Measurements from ENCODE around the gene ZFPM1. TPM values are rescaled to one million over a fixed set of nuclear protein-coding genes. Genes with fewer than 3 reads are reported as not detected.
"Not testable (repeated sequence)": the region's sequence is repeated elsewhere in the genome, so short reads cannot be mapped to it uniquely, and the experiment has no call there.

The ZFPM1 gene
- total RNA-seq, 1 experiment from 2014 or later, result 0.75 TPM

GRCh38 chr16:88484505-88485365 is 31.7 kb downstream of the ZFPM1 start:
- Histone ChIP-seq H4K20me1 (ENCODE audit: insufficient read depth, low read depth, low read length) (peaks cover 17% of the 10 kb centered on the region; the same call in 1 of the 2 replicates), H3K4me3 (ENCODE audit: low read length) (no peak overlapping the region), H3K9me3 (ENCODE audit: low read length) (no peaks in the 10 kb centered on the region), H3K9ac (ENCODE audit: low read length) (no peak overlapping the region), H3K4me1 (ENCODE audit: low read length) (peaks cover 24% of the 10 kb centered on the region), H3K4me2 (ENCODE audit: low read depth, low read length, poor library complexity, severe bottlenecking) (no peak overlapping the region), H3K27ac (ENCODE audit: low read length) (no peak overlapping the region), H3K36me3 (ENCODE audit: insufficient read depth, low read length) (no peaks in the 10 kb centered on the region), H2AFZ (ENCODE audit: low read length) (no peak overlapping the region), H3K27me3 (ENCODE audit: low read length) (no peaks in the 10 kb centered on the region), H3K9me2 (replicated peaks; ENCODE audit: insufficient read depth, low read length) (no peaks in the 10 kb centered on the region), H3K79me2 (ENCODE audit: low read length) (no peaks in the 10 kb centered on the region)
- no peak for DNase-seq

DNA sequence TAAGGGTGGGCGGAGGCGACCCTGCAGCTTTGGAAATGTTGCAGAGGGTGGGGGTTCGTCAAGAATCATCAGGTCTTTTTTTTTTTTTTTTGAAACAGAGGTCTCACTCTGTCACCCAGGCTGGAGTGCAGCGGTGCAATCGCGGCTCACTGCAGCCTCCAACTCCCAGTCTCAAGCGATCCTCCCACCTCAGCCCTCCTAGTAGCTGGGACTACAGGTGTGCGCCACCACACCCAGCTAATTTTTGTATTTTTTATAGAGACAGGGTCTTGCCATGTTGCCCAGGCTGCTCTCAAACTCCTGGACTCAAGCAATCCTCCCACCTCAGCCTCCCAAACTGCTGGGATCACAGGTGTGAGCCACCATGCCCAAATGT is 32.3 kb downstream of the ZFPM1 start:
- Histone ChIP-seq H3K4me1 (ENCODE audit: low read length) (peaks cover 18% of the 10 kb centered on the region), H4K20me1 (ENCODE audit: insufficient read depth, low read depth, low read length) (peaks cover 13% of the 10 kb centered on the region; the same call in 1 of the 2 replicates)
- not testable (repeated sequence) for H3K9me2 ChIP-seq (replicated peaks; ENCODE audit: insufficient read depth, low read length); H3K4me2 ChIP-seq (ENCODE audit: low read depth, low read length, poor library complexity, severe bottlenecking); H3K36me3 ChIP-seq (ENCODE audit: insufficient read depth, low read length); H3K27me3 ChIP-seq (ENCODE audit: low read length); H3K4me3 ChIP-seq (ENCODE audit: low read length); H3K9me3 ChIP-seq (ENCODE audit: low read length); H3K9ac ChIP-seq (ENCODE audit: low read length); H3K79me2 ChIP-seq (ENCODE audit: low read length); H3K27ac ChIP-seq (ENCODE audit: low read length); H2AFZ ChIP-seq (ENCODE audit: low read length); DNase-seq

DNA sequence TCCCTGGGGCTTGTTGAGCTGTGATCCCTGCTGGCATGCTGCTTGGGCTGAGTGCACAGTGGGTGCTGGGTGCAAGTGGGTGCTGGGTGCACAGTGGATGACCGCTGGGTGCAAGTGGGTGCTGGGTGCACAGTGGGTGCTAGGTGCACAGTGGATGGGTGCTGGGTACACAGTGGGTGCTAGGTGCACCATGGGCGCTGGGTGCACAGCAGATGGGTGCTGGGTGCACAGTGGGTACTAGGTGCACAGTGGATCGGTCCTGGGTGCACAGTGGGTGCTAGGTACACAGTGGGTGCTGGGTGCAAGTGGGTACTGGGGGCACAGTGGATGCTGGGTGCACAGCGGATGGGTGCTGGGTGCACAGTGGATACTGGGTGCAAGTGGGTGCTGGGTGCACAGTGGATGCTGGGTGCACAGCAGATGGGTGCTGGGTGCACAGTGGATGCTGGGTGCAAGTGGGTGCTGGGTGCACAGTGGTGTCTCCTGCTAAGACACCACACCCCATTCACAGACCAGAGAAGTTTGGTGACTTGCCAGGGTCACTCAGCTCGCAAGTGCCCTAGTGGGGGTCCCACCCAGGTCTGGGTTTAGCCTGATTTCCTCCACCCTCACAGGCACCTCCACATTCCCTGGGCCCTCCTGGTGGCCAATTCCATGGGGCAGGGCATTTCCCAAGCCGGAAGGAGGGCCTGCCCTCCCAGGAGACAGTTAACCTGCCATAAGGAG is 33.5 kb downstream of the ZFPM1 start:
- H3K9ac ChIP-seq (ENCODE audit: low read length), result no peak overlapping the region
- H3K79me2 ChIP-seq (ENCODE audit: low read length), result no peaks in the 10 kb centered on the region
- H3K27me3 ChIP-seq (ENCODE audit: low read length), result no peaks in the 10 kb centered on the region
- H3K9me3 ChIP-seq (ENCODE audit: low read length), result no peaks in the 10 kb centered on the region
- H2AFZ ChIP-seq (ENCODE audit: low read length), result no peak overlapping the region
- no peak overlapping the region for H3K4me3 ChIP-seq (ENCODE audit: low read length)
- peaks cover 10% of the 10 kb centered on the region; the same call in 1 of the 2 replicates for H4K20me1 ChIP-seq (ENCODE audit: insufficient read depth, low read depth, low read length)
- no peak overlapping the region for H3K27ac ChIP-seq (ENCODE audit: low read length)
- H3K4me2 ChIP-seq (ENCODE audit: low read depth, low read length, poor library complexity, severe bottlenecking), result no peak overlapping the region
- peaks cover 10% of the 10 kb centered on the region; the same call in 1 of the 2 replicates for H3K4me1 ChIP-seq (ENCODE audit: low read length)
- no peak for DNase-seq
- H3K36me3 ChIP-seq (ENCODE audit: insufficient read depth, low read length), result no peaks in the 10 kb centered on the region
- H3K9me2 ChIP-seq (replicated peaks; ENCODE audit: insufficient read depth, low read length), result no peaks in the 10 kb centered on the region

- Histone ChIP-seq H3K9me2 (replicated peaks; ENCODE audit: insufficient read depth, low read length) (no peaks in the 10 kb centered on the region), H3K79me2 (ENCODE audit: low read length) (no peaks in the 10 kb centered on the region), H3K9ac (ENCODE audit: low read length) (no peak overlapping the region), H3K9me3 (ENCODE audit: low read length) (no peaks in the 10 kb centered on the region), H2AFZ (ENCODE audit: low read length) (no peak overlapping the region), H3K27me3 (ENCODE audit: low read length) (no peaks in the 10 kb centered on the region), H3K4me1 (ENCODE audit: low read length) (peaks cover 5% of the 10 kb centered on the region; the same call in 1 of the 2 replicates), H3K36me3 (ENCODE audit: insufficient read depth, low read length) (no peaks in the 10 kb centered on the region), H3K4me2 (ENCODE audit: low read depth, low read length, poor library complexity, severe bottlenecking) (no peak overlapping the region), H3K4me3 (ENCODE audit: low read length) (no peak overlapping the region), H3K27ac (ENCODE audit: low read length) (no peak overlapping the region), H4K20me1 (ENCODE audit: insufficient read depth, low read depth, low read length) (peaks cover 5% of the 10 kb centered on the region; the same call in 1 of the 2 replicates)
- no peak for DNase-seq
Measured at GRCh38 chr16:88487124-88487432, 34.0 kb downstream of the ZFPM1 start.

DNA sequence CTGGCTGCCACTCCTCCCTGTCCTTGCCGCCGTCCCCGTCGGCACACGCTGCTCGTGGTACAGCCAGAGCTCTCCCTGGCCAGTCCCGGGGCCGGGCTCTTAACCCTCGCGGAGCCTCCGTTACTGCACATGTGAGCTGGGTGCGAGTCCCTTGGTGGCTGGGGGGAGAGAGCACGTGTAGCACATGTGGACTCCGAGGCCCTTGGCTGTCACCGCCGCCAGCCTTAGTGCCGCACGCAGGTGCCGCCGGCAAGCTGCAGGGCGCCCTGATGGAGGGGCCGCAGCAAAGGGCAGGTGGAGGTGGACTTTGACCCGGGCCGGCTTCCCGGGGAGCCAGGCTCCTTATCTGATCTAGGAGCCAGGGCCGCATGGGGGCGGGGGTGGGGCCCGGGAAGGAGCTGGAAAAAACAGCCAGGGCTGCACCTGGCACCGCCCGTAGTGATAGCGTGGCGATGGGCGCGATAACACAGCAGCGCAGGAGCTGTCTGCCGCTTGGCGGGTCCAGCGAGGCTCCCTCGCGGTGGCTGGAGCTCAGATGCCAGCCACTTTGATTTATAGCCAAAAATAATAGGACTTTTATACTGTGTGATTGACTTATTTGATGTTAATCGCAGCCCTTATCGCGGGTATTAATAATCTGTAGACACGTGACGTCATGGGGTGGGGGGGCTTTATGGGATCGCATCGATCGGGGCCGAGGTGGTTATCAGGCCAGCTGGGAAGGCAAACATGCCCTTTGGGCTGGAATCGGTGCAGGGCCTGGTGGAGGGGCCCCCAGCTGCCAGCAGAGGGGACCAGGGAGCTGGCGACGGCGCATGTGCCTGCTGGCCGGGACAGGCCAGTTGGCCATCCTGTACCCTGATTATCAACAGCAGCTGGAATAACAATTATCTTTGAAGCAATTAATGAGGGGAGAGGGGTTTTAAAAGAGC is 35.1 kb downstream of the ZFPM1 start:
- H3K27me3 ChIP-seq (ENCODE audit: low read length), result no peaks in the 10 kb centered on the region
- no peak overlapping the region for H3K27ac ChIP-seq (ENCODE audit: low read length)
- no peak overlapping the region for H3K9ac ChIP-seq (ENCODE audit: low read length)
- no peak overlapping the region for H3K4me2 ChIP-seq (ENCODE audit: low read depth, low read length, poor library complexity, severe bottlenecking)
- H3K36me3 ChIP-seq (ENCODE audit: insufficient read depth, low read length), result no peaks in the 10 kb centered on the region
- no peaks in the 10 kb centered on the region for H3K4me1 ChIP-seq (ENCODE audit: low read length)
- no peaks in the 10 kb centered on the region; the same call in 1 of the 2 replicates for H4K20me1 ChIP-seq (ENCODE audit: insufficient read depth, low read depth, low read length)
- H3K4me3 ChIP-seq (ENCODE audit: low read length), result no peak overlapping the region
- no peaks in the 10 kb centered on the region for H3K9me2 ChIP-seq (replicated peaks; ENCODE audit: insufficient read depth, low read length)
- H2AFZ ChIP-seq (ENCODE audit: low read length), result no peak overlapping the region
- no peak for DNase-seq
- no peaks in the 10 kb centered on the region for H3K9me3 ChIP-seq (ENCODE audit: low read length)
- no peaks in the 10 kb centered on the region for H3K79me2 ChIP-seq (ENCODE audit: low read length)

- H3K9me2 ChIP-seq (replicated peaks; ENCODE audit: insufficient read depth, low read length), result no peaks in the 10 kb centered on the region
- no peaks in the 10 kb centered on the region; the same call in 1 of the 2 replicates for H4K20me1 ChIP-seq (ENCODE audit: insufficient read depth, low read depth, low read length)
- H3K79me2 ChIP-seq (ENCODE audit: low read length), result no peaks in the 10 kb centered on the region
- H3K9me3 ChIP-seq (ENCODE audit: low read length), result no peaks in the 10 kb centered on the region
- H3K36me3 ChIP-seq (ENCODE audit: insufficient read depth, low read length), result no peaks in the 10 kb centered on the region
- no peak overlapping the region for H3K4me2 ChIP-seq (ENCODE audit: low read depth, low read length, poor library complexity, severe bottlenecking)
- no peaks in the 10 kb centered on the region for H3K27me3 ChIP-seq (ENCODE audit: low read length)
- H3K27ac ChIP-seq (ENCODE audit: low read length), result no peak overlapping the region
- DNase-seq, result no peak
- H2AFZ ChIP-seq (ENCODE audit: low read length), result no peak overlapping the region
- no peak overlapping the region for H3K9ac ChIP-seq (ENCODE audit: low read length)
- no peak overlapping the region for H3K4me3 ChIP-seq (ENCODE audit: low read length)
- no peaks in the 10 kb centered on the region for H3K4me1 ChIP-seq (ENCODE audit: low read length)
Measured at GRCh38 chr16:88489163-88489741, 36.2 kb downstream of the ZFPM1 start.

DNA sequence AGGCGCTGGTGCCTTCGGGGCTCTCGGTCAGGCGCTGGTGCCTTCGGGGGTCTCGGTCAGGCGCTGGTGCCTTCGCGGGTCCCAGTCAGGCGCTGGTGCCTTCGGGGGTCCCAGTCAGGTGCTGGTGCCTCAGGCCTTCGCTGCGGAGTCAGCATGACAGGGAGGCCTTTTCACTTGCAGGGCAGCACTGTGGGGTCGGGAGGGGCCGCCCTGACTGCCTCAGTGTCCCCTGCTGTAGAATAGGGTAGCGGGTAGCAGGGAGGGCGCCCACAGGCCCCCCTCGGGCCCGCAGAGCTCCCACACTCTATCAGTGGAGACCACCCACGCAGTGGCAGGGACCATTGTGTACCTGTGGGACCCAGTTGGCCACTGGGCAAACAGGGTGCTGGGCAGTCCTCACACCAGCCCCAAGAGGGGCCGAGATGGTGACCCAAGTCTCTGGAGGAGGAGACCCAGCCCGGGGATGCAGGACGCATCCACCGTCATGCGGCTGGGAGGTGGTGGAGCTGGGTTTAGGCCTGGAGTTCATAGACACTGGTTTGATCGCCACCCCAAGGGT is 38.0 kb downstream of the ZFPM1 start:
- Histone ChIP-seq H3K4me3 (ENCODE audit: low read length) (no peak overlapping the region), H4K20me1 (ENCODE audit: insufficient read depth, low read depth, low read length) (no peaks in the 10 kb centered on the region; the same call in 1 of the 2 replicates), H3K4me1 (ENCODE audit: low read length) (no peaks in the 10 kb centered on the region), H2AFZ (ENCODE audit: low read length) (no peak overlapping the region), H3K9me2 (replicated peaks; ENCODE audit: insufficient read depth, low read length) (no peaks in the 10 kb centered on the region), H3K9ac (ENCODE audit: low read length) (no peak overlapping the region), H3K9me3 (ENCODE audit: low read length) (no peaks in the 10 kb centered on the region), H3K36me3 (ENCODE audit: insufficient read depth, low read length) (no peaks in the 10 kb centered on the region), H3K4me2 (ENCODE audit: low read depth, low read length, poor library complexity, severe bottlenecking) (no peak overlapping the region), H3K27me3 (ENCODE audit: low read length) (no peaks in the 10 kb centered on the region), H3K79me2 (ENCODE audit: low read length) (no peaks in the 10 kb centered on the region), H3K27ac (ENCODE audit: low read length) (no peak overlapping the region)
- no peak for DNase-seq

Measured in Karpas-422 (cell line).